GM21529 (cell line): Measurements from ENCODE around the gene SNED1.
"Not testable (repeated sequence)": the region's sequence is repeated elsewhere in the genome, so short reads cannot be mapped to it uniquely, and the experiment has no call there.

ENCODE experiments used
- ATAC-seq: cut with Tn5 transposase; IDR thresholded peaks from one replicate; pipeline ENCODE4 v1.9.1; 2021; ENCODE audit not compliant: unreplicated experiment

SNED1 gene

DNA sequence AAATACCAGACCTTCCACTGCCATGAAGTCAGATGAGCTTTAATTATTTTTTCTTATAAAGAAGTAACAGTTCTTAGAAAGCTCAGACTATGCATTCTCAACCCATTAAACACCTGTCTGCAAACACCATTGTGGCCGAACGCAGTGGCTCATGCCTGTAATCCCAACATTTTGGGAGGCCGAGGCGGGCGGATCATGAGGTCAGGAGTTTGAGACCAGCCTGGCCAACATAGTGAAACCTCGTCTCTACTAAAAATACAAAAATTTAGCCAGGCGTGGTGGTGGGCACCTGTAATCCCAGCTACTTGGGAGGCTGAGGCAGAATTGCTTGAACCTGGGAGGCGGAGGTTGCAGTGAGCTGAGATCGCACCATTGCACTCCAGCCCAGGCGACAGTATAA, 106.2 kb downstream of the SNED1 start:
- ATAC-seq: not testable (repeated sequence)

DNA sequence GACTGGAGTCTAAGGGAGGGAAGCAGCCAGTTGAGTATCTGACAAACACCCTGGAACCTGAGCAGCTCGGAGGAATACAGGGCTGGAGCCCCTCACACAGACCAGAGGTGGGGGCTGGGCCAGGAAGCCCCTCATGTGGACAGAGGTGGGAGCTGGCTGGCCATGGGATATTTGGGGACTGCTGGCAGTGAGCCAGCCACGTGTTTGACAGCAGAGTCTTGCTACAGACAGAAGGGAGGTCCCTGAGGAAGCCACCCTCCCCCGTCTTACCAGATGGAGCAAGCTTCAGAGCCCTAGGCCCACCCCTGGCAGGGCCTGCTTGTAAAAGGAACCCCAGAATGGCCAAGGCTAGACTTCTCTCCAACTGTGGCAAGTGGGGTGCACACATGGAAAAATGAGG, 107.2 kb downstream of the SNED1 start:
- no peak for ATAC-seq

- no peak for ATAC-seq
These were observed 108.8 kb downstream of the SNED1 start for GRCh38 chr2:241107031-241107783.

- ATAC-seq: no peak
These were observed 110.1 kb downstream of the SNED1 start for GRCh38 chr2:241108271-241109209.

- no peak for ATAC-seq
These were observed 111.0 kb downstream of the SNED1 start for GRCh38 chr2:241109210-241110088.

- ATAC-seq: no peak
These were observed 111.7 kb downstream of the SNED1 start for GRCh38 chr2:241110089-241110606.

GRCh38 chr2:241110607-241111439, 112.4 kb downstream of the SNED1 start:
- peak; percentile 43 for ATAC-seq

DNA sequence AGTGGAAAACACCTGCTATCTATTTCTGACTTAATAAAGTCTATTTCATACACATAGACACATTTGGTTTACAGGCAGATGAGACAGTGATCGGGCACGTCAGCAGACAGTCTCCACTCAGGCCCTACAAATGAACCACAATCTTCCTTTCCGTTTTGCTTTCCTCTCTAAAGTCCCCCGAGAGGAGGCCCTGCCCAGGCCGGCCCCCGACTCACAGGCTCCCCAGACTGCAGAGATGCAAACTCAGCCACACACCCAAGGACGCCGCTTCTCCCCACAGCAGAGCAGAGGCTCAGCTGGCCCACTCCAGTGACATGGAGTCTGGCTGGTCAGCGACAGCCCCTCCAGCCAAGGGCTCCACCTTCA, 113.0 kb downstream of the SNED1 start:
- ATAC-seq: peak; percentile 55

DNA sequence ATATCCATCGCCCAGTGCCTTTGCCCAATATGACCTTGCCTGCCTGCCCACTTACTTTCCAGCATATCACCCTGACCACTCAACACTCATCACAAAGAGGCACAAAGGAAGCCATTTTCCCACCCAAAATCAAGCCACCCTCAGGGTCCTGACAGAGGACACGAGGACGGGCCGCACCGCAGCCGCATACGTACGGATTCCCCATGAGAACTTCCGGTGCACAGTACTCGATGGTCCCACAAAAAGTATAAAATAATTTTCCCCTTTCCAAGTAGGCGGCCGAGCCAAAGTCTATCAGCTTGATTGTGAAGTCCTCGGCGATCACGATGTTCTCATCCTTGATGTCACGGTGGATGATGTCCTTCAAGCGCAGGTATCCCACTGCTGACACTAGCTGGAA, 113.6 kb downstream of the SNED1 start:
- ATAC-seq: no peak

- ATAC-seq: no peak
These were observed 114.2 kb downstream of the SNED1 start for GRCh38 chr2:241112592-241112991.

- no peak for ATAC-seq
These were observed 116.4 kb downstream of the SNED1 start for GRCh38 chr2:241114836-241115235.

- no peak for ATAC-seq
These were observed 116.9 kb downstream of the SNED1 start for GRCh38 chr2:241115361-241115760.

DNA sequence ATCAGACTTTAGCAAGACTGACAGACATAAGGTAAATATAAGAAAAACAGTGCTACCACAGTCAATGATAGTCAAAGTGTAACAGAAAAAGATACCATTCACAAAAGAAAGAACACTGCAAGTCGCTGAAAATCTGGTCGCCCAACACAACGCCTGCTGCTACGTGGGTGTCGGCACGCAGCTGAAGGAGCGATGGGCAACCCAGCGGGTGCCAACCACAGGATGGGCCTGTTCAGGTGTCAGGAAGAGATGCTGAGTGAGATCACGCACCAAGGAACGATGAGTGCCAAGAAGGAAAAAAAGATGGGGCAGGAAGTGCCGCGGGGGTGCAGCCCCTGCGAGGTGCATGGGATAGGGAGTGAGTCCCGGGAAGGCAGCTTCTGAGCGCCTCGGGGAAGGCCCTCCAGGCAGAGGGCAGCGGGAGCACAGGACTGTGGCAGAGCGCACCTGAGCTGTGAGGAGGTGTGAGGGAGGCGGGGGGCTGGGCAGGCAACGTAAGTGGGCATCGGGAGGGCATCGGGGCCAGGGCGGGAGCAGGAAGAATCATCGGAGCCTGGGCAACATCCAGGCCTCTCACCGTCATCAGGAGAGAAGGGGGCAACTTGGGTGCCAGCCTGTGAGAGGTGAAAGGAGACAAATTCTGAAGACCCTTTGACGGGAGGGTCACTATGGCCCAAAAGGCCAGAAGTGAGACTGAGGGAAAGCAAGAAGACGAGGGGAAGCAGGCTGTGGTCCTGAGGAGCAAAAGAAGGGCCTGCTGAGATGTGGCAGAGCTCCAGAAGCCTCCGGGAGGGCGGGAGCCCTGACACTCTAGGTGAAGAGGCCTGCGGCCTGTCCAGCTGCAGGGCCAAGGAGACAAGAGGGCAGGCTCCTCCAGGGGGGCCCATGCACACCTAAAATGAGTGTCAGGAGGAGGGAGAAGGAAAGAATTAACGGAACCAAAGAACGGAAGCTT, 118.5 kb downstream of the SNED1 start:
- no peak for ATAC-seq

DNA sequence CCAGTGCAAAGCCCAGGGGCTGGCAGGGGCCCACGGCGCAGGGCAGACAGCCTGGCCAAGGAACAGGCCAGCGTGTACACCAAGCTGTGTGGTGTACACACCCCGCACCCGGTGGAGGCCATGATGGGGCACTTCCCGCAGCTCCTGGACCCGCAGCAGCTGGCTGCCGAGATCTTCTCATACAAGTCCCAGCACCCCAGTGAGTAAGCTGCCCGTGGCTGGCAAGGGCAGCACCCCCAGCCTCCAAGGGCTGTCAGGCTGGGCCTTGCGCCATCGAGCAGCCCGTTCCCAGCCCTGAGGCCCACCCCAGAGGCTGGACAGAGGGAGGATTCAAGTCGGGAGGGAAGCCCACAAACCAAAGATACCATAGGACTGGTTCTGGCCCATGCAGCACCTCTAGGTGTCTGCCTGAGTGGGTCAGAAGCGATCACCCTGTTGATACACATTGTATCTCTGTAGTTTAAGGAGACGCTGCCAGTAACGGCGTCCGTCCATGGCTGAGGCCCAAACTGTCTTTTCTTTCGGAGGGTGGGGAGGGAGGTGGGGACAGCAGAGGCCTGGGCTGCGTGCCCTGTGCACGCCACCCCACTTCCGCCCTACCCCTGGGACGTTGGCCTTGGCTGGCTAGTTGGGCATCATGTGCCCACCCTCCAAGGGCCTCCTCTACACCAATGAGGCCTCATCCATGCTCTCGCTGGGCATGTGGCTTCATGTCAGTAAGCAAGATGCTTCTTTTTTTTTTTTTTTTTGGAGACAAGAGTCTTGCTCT, 120.5 kb downstream of the SNED1 start:
- ATAC-seq: no peak

GRCh38 chr2:241120440-241120839, 122.0 kb downstream of the SNED1 start:
- no peak for ATAC-seq

- ATAC-seq: no peak
These were observed 122.6 kb downstream of the SNED1 start for GRCh38 chr2:241121008-241121407.

DNA sequence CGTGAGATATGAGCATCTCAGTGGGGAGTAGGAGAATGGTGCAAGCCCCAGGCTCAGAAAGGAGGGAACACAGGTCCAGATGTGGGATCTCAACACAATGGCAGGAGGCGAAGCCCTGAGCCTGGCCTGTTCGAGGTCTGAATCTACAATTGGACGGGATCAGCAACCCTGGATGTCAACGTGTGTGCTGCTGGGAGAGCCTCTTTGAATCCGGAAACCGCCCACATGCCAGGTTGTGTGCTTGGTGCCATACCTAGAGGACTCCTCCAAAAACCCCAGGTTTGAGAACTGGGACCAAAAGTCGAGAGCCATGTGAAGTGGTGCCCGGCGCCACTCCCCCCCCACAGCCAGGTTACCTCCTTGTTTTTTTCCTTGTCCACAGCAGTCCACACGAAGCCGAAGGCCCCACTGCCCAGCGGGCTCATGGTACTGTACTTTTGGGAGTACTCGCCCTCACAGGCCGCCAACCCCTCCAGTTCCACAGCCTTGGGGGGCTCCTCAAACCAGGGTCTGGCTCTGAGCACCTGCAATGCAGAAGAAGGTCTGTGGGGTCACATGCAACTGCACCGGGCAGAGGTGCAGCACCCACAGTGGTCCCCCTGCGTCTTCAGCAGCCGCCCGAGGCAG, 124.1 kb downstream of the SNED1 start:
- no peak for ATAC-seq
